ENCODE measurements around the gene ATP5PO.

GRCh38 chr21:33932731-33933130 is 17.1 kb upstream of the ATP5PO start:
- TF ChIP-seq BHLHE40 (IDR thresholded peaks at IDR 0.05; ENCODE audit: borderline replicate concordance) (no peak), HDGF (IDR thresholded peaks at IDR 0.05; ENCODE audit: borderline replicate concordance) (no peak), SP1 (IDR thresholded peaks at IDR 0.05) (no peak), FOXA1 (IDR thresholded peaks at IDR 0.05) (no peak), FOXK2 (IDR thresholded peaks at IDR 0.05) (no peak), ZNF384 (IDR thresholded peaks at IDR 0.05) (no peak), PKNOX1 (IDR thresholded peaks at IDR 0.05) (no peak), ARNT (IDR thresholded peaks at IDR 0.05) (no peak), SUZ12 (IDR thresholded peaks at IDR 0.05) (no peak), CTBP1 (IDR thresholded peaks at IDR 0.05; ENCODE audit: borderline replicate concordance) (no peak), ELF4 (IDR thresholded peaks at IDR 0.05) (no peak), FOXM1 (IDR thresholded peaks at IDR 0.05; ENCODE audit: borderline replicate concordance) (no peak)

All from HEK293T (cell line).